HCT116 (cell line): Measurements from ENCODE around the gene CCDC38. TPM values are rescaled to one million over a fixed set of nuclear protein-coding genes. Genes with fewer than 3 reads are reported as not detected.

ENCODE experiments used
- ATAC-seq: fragments of 200-7000 bp; cut with Tn5 transposase; 2 replicates; pipeline ENCODE4 v1.9.1; 2020; ENCODE audit warnings: mild to moderate bottlenecking, moderate library complexity
- BruUV-seq: library from RNA; stranded (reverse); fragments of 400-500 nt; replicated peaks from 2 replicates; lab custom pipeline; 2021; lab: Mats Ljungman, UMichigan
- CTCF ChIA-PET: fragments of 300-600 bp; sonication (Branson Sonifier 250); formaldehyde crosslinking; loops from one replicate; lab custom pipeline; 2021; ENCODE audit warnings: antibody characterized with exemption; lab: Charles Lee
- POLR2A ChIA-PET: fragments of 300-600, 350-600 bp; sonication (Branson Sonifier 250); formaldehyde crosslinking; loops from one replicate; lab custom pipeline; 2021; ENCODE audit warnings: antibody characterized with exemption; lab: Charles Lee
- RAD21 ChIA-PET, 2 experiments: fragments of 300-600 bp; sonication (Branson Sonifier 250); formaldehyde crosslinking; loops; one replicate each; lab custom pipeline; 2023; ENCODE audit warnings: low total read pairs in 2 of 2; ENCODE audit not compliant: uncharacterized antibody in 2 of 2, unreplicated experiment in 2 of 2, low non-redundant PET in 1 of 2; lab: Charles Lee
- DNase-seq: peaks from one replicate; pipeline ENCODE4 v3.0.0-alpha.2; 2010; ENCODE audit warnings: low read depth, low spot score
- H2AFZ ChIP-seq: fragments of 200-600 bp; shearing (Covaris generic), sonication (generic); 2 replicates; pipeline ENCODE4 v1.6.1; 2017; ENCODE audit warnings: low read depth, mixed run types, mixed read lengths, antibody characterized with exemption, low read length; ENCODE audit not compliant: poor library complexity, severe bottlenecking
- H3K27ac ChIP-seq: 2 replicates; pipeline ENCODE4 v1.5.1; 2012; ENCODE audit warnings: low read depth, low read length
- H3K27me3 ChIP-seq: fragments of 200-600 bp; sonication (generic); 2 replicates; pipeline ENCODE4 v1.6.1; 2016; ENCODE audit warnings: mixed run types, low read length, mixed read lengths; ENCODE audit not compliant: insufficient read depth
- H3K36me3 ChIP-seq, 2 experiments: fragments of 200-500 bp in 1 of 2; fragments of 200-600 bp in 1 of 2; sonication (Bioruptor generic) in 1 of 2; sonication (generic) in 1 of 2; 2 replicates each; pipeline versions ENCODE4 v1.5.1 to v1.6.1; 2014 to 2016; ENCODE audit warnings: low read length in 2 of 2, inconsistent platforms in 1 of 2, mixed read lengths in 1 of 2, mixed run types in 1 of 2; ENCODE audit not compliant: insufficient read depth in 2 of 2, control insufficient read depth in 1 of 2
- H3K4me1 ChIP-seq, 2 experiments: fragments of 200-600 bp in 1 of 2; sonication (generic) in 1 of 2; 2 replicates each; pipeline versions ENCODE4 v1.5.1 to v1.6.1; 2012 to 2017; ENCODE audit warnings: low read length in 2 of 2, inconsistent platforms in 1 of 2, mild to moderate bottlenecking in 1 of 2, mixed read lengths in 1 of 2, mixed run types in 1 of 2, moderate library complexity in 1 of 2; ENCODE audit not compliant: insufficient read depth in 2 of 2, control insufficient read depth in 1 of 2
- H3K4me2 ChIP-seq: fragments of 200-600 bp; sonication (generic); 2 replicates; pipeline ENCODE4 v1.6.1; 2017; ENCODE audit warnings: mixed run types, low read length, mixed read lengths
- H3K4me3 ChIP-seq, 2 experiments: fragments of 200-600 bp in 1 of 2; sonication (generic) in 1 of 2; replicated peaks in 1 of 2; 2 replicates each; pipeline ENCODE4 v1.5.1; 2011 to 2016; ENCODE audit warnings: low read length in 2 of 2, control low read depth in 1 of 2, low read depth in 1 of 2, mild to moderate bottlenecking in 1 of 2, mixed read lengths in 1 of 2, mixed run types in 1 of 2
- H3K79me2 ChIP-seq: fragments of 200-600 bp; sonication (generic); 2 replicates; pipeline ENCODE4 v1.6.1; 2017; ENCODE audit warnings: mild to moderate bottlenecking, mixed run types, low read length, moderate library complexity, mixed read lengths; ENCODE audit not compliant: insufficient read depth
- H3K9ac ChIP-seq: fragments of 200-600 bp; sonication (generic); 2 replicates; pipeline ENCODE4 v1.6.1; 2016; ENCODE audit warnings: low read length, mixed read lengths
- H3K9me2 ChIP-seq: fragments of 200-600 bp; sonication (generic), shearing (Covaris generic); 2 replicates; pipeline ENCODE4 v1.6.1; 2017; ENCODE audit warnings: mixed run types, mild to moderate bottlenecking, moderate library complexity; ENCODE audit not compliant: insufficient read depth
- H3K9me3 ChIP-seq, 2 experiments: fragments of 200-500 bp in 1 of 2; fragments of 200-600 bp in 1 of 2; sonication (Bioruptor generic) in 1 of 2; sonication (generic) in 1 of 2; 2 replicates each; pipeline ENCODE4 v1.6.1; 2014 to 2017; ENCODE audit warnings: low read length in 2 of 2, mixed read lengths in 2 of 2, inconsistent platforms in 1 of 2, low read depth in 1 of 2, mild to moderate bottlenecking in 1 of 2, mixed run types in 1 of 2, moderate library complexity in 1 of 2; ENCODE audit not compliant: control insufficient read depth in 1 of 2, insufficient read depth in 1 of 2
- H4K20me1 ChIP-seq: fragments of 200-600 bp; sonication (generic), shearing (Covaris generic); 2 replicates; pipeline ENCODE4 v1.6.1; 2017; ENCODE audit warnings: mixed run types, mild to moderate bottlenecking, moderate library complexity; ENCODE audit not compliant: insufficient read depth
- ATF3 ChIP-seq: IDR thresholded peaks from 2 replicates; pipeline ENCODE4 v1.6.1; 2012
- CTCF ChIP-seq, 3 experiments: fragments of 200-600 bp in 1 of 3; sonication (generic) in 1 of 3; IDR thresholded peaks in 2 of 3; conservative IDR thresholded peaks in 1 of 3; 2 replicates each; pipeline ENCODE4 v1.5.1; 2012 to 2017; ENCODE audit warnings: low read depth in 2 of 3, low read length in 2 of 3, antibody characterized with exemption in 1 of 3, borderline replicate concordance in 1 of 3, control low read depth in 1 of 3, mild to moderate bottlenecking in 1 of 3, mixed read lengths in 1 of 3, mixed run types in 1 of 3, moderate library complexity in 1 of 3; ENCODE audit not compliant: insufficient read depth in 1 of 3
- EZH2 ChIP-seq: fragments of 200-600 bp; sonication (generic); IDR thresholded peaks from 2 replicates; pipeline ENCODE4 v1.6.1; 2017; ENCODE audit warnings: antibody characterized with exemption, mixed run types
- FOSL1 ChIP-seq: IDR thresholded peaks from 2 replicates; pipeline ENCODE4 v1.6.1; 2012; ENCODE audit warnings: low read depth
- JUND ChIP-seq: IDR thresholded peaks from 2 replicates; pipeline ENCODE4 v1.6.1; 2012
- MAX ChIP-seq: IDR thresholded peaks from 2 replicates; pipeline ENCODE4 v1.6.1; 2012
- REST ChIP-seq: IDR thresholded peaks from 2 replicates; pipeline ENCODE4 v1.6.1; 2012; ENCODE audit warnings: low read depth
- ZFX ChIP-seq: fragments of 450-650 bp; IDR thresholded peaks from 2 replicates; pipeline ENCODE4 v1.6.1; 2017
- intact Hi-C: fragments of 100-400 bp; cut with micrococcal nuclease; formaldehyde crosslinking; loops from 2 replicates; pipeline ENCODE4 v1.10.0; 2022
- total RNA-seq: library from RNA; stranded (reverse); gene quantifications from one replicate; pipeline ENCODE4 v1.2.1, GENCODE V29; 2021; ENCODE audit not compliant: unreplicated experiment

CCDC38 gene
- total RNA-seq, 1 experiment from 2014 or later: 0.27 TPM

- H3K79me2 ChIP-seq: no peaks in the 10 kb centered on the region
- TF ChIP-seq EZH2: no peak
- no peak for TF ChIP-seq MAX
- no peak for TF ChIP-seq CTCF (IDR thresholded peaks at IDR 0.05 in 2 of 3, conservative IDR thresholded peaks at IDR 0.05 in 1 of 3; ENCODE audit: borderline replicate concordance in 1 of 3, insufficient read depth in 1 of 3, low read depth in 2 of 3, low read length in 2 of 3)
- no peak for TF ChIP-seq ATF3
- TF ChIP-seq FOSL1: peak; percentile 59
- no peak for TF ChIP-seq REST
- TF ChIP-seq ZFX: no peak
- peak; percentile 46; the same call in 1 of the 2 replicates for TF ChIP-seq JUND
- POLR2A ChIA-PET: no interaction called here
- ATAC-seq: peak; percentile 41
- no peaks in the 10 kb centered on the region for H3K36me3 ChIP-seq
- H3K27ac ChIP-seq: no peak overlapping the region
- H3K27me3 ChIP-seq: no peaks in the 10 kb centered on the region
- no peak overlapping the region for H3K4me3 ChIP-seq
- no peaks in the 10 kb centered on the region for H3K9me3 ChIP-seq
- intact Hi-C loops: no loop called here
- peak overlapping the region; percentile 27 for H3K4me2 ChIP-seq
- no peaks in the 10 kb centered on the region for H3K9me2 ChIP-seq
- peaks cover 7 to 26% of the 10 kb centered on the region in 2 experiments; a peak in 3 of 4 replicates for H3K4me1 ChIP-seq
- peak overlapping the region; percentile 19 for H2AFZ ChIP-seq
- CTCF ChIA-PET: no interaction called here
- DNase-seq: no peak
- BruUV-seq: no TSS peak
- RAD21 ChIA-PET: interaction anchor here in 1 of 2 experiments (1.4 kb wide), 1 partner anchor 249 kb away, joined by 4 read pairs; no protein-coding TSS in a partner anchor
- H3K9ac ChIP-seq: no peak overlapping the region
- no peaks in the 10 kb centered on the region for H4K20me1 ChIP-seq
These were observed 106.2 kb downstream of the CCDC38 start for GRCh38 chr12:95836185-95836609.
